Measurements from ENCODE around the gene ACAP3. TPM values are rescaled to one million over a fixed set of nuclear protein-coding genes. Genes with fewer than 3 reads are reported as not detected.

Gene ACAP3
- total RNA-seq, 2 donors from 2014 or later = 43.2 to 58.6 TPM

- 91% methylated on average over 24 of the region's 24 CpGs for WGBS
- Histone ChIP-seq H3K4me3 (no peak overlapping the region), H3K36me3 (peaks cover 0 to 6% of the 10 kb centered on the region in 2 donors), H3K9me3 (no peaks in the 10 kb centered on the region), H3K4me1 (replicated peaks) (peaks cover 14% of the 10 kb centered on the region), H3K27me3 (replicated peaks; ENCODE audit: insufficient read depth) (no peaks in the 10 kb centered on the region), H3K27ac (no peak overlapping the region)
- TF ChIP-seq POLR2AphosphoS5 (IDR thresholded peaks at IDR 0.05) = no peak
- no peak for TF ChIP-seq CTCF (IDR thresholded peaks at IDR 0.05)
- no peak for TF ChIP-seq POLR2A (IDR thresholded peaks at IDR 0.05)
- intact Hi-C loops (cut with DNase I) = no loop called here
- no peak for DNase-seq (ENCODE audit: low spot score)
These were observed 36.2 kb upstream of the ACAP3 start for GRCh38 chr1:1343811-1344421.

- DNase-seq (ENCODE audit: low spot score) = no peak
- H3K27ac ChIP-seq = no peak overlapping the region
- no peaks in the 10 kb centered on the region for H3K27me3 ChIP-seq (replicated peaks; ENCODE audit: insufficient read depth)
- no peaks in the 10 kb centered on the region for H3K9me3 ChIP-seq
- no peak overlapping the region for H3K4me3 ChIP-seq
- peaks cover 0 to 11% of the 10 kb centered on the region in 2 donors for H3K36me3 ChIP-seq
- TF ChIP-seq POLR2A (IDR thresholded peaks at IDR 0.05) (no peak), POLR2AphosphoS5 (IDR thresholded peaks at IDR 0.05) (no peak), CTCF (IDR thresholded peaks at IDR 0.05) (no peak)
- intact Hi-C loops (cut with DNase I) = no loop called here
- 78% methylated on average over 18 of the region's 18 CpGs for WGBS
- H3K4me1 ChIP-seq (replicated peaks) = peaks cover 14% of the 10 kb centered on the region
These were observed 34.9 kb upstream of the ACAP3 start for GRCh38 chr1:1342584-1343115.

GRCh38 chr1:1342061-1342562 is 34.4 kb upstream of the ACAP3 start:
- H3K36me3 ChIP-seq = peaks cover 0 to 11% of the 10 kb centered on the region in 2 donors
- WGBS = 93% methylated on average over 23 of the region's 28 CpGs
- intact Hi-C loops (cut with DNase I) = no loop called here
- no peak overlapping the region for H3K4me3 ChIP-seq
- no peak overlapping the region for H3K27ac ChIP-seq
- no peaks in the 10 kb centered on the region for H3K9me3 ChIP-seq
- TF ChIP-seq POLR2A (IDR thresholded peaks at IDR 0.05) (no peak), CTCF (IDR thresholded peaks at IDR 0.05) (no peak), POLR2AphosphoS5 (IDR thresholded peaks at IDR 0.05) (no peak)
- DNase-seq (ENCODE audit: low spot score) = no peak
- H3K27me3 ChIP-seq (replicated peaks; ENCODE audit: insufficient read depth) = no peaks in the 10 kb centered on the region
- peaks cover 11% of the 10 kb centered on the region for H3K4me1 ChIP-seq (replicated peaks)

GRCh38 chr1:1341549-1342021 is 33.9 kb upstream of the ACAP3 start:
- DNase-seq (ENCODE audit: low spot score) = no peak
- Histone ChIP-seq H3K9me3 (no peaks in the 10 kb centered on the region), H3K27ac (no peak overlapping the region), H3K4me3 (no peak overlapping the region), H3K4me1 (replicated peaks) (peaks cover 8% of the 10 kb centered on the region), H3K36me3 (peaks cover 0 to 11% of the 10 kb centered on the region in 2 donors), H3K27me3 (replicated peaks; ENCODE audit: insufficient read depth) (no peaks in the 10 kb centered on the region)
- intact Hi-C loops (cut with DNase I) = no loop called here
- 91% methylated on average over 17 of the region's 17 CpGs for WGBS
- TF ChIP-seq POLR2AphosphoS5 (IDR thresholded peaks at IDR 0.05) (no peak), POLR2A (IDR thresholded peaks at IDR 0.05) (no peak), CTCF (IDR thresholded peaks at IDR 0.05) (no peak)

All from prostate gland (tissue), 2 donors.